Measurements from ENCODE around the gene CYP4F22. TPM values are rescaled to one million over a fixed set of nuclear protein-coding genes. Genes with fewer than 3 reads are reported as not detected.
"Not testable (repeated sequence)": the region's sequence is repeated elsewhere in the genome, so short reads cannot be mapped to it uniquely, and the experiment has no call there.

The CYP4F22 gene
- total RNA-seq, 6 experiments from 2014 or later: not detected

DNA sequence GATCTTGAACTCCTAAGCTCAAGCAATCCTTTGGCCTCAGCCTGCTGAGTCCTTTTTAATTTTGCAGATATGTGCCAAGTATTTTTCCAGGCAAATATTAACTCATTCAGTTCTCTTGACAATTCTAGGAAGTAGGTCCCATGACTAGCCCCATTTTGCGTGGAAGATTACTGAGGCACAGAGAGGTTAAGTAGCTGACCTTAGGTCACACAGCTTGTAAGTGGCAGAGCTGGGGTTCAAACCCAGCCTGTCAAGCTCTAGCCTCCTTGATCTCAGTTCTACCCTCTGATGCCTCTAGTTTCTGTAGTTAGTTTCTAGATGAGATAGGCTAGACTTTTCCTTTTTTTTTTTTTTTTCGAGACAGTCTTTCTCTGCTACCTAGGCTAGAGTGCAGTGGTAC, 18.1 kb downstream of the CYP4F22 start:
- H3K4me1 Mint-ChIP-seq (ENCODE audit: low read depth): no peaks in the 10 kb centered on the region
- H3K4me3 Mint-ChIP-seq: no peak overlapping the region
- no peak overlapping the region for H3K27ac Mint-ChIP-seq
- peaks cover 14% of the 10 kb centered on the region for H3K27me3 Mint-ChIP-seq (ENCODE audit: insufficient read depth)
- peaks cover 5% of the 10 kb centered on the region; the same call in 1 of the 2 replicates for H3K9me3 Mint-ChIP-seq
- TF ChIP-seq, protein P1, sequence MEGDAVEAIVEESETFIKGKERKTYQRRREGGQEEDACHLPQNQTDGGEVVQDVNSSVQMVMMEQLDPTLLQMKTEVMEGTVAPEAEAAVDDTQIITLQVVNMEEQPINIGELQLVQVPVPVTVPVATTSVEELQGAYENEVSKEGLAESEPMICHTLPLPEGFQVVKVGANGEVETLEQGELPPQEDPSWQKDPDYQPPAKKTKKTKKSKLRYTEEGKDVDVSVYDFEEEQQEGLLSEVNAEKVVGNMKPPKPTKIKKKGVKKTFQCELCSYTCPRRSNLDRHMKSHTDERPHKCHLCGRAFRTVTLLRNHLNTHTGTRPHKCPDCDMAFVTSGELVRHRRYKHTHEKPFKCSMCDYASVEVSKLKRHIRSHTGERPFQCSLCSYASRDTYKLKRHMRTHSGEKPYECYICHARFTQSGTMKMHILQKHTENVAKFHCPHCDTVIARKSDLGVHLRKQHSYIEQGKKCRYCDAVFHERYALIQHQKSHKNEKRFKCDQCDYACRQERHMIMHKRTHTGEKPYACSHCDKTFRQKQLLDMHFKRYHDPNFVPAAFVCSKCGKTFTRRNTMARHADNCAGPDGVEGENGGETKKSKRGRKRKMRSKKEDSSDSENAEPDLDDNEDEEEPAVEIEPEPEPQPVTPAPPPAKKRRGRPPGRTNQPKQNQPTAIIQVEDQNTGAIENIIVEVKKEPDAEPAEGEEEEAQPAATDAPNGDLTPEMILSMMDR (IDR thresholded peaks at IDR 0.05): no peak
- no peak for DNase-seq
- H3K36me3 Mint-ChIP-seq (ENCODE audit: low read depth): no peaks in the 10 kb centered on the region

DNA sequence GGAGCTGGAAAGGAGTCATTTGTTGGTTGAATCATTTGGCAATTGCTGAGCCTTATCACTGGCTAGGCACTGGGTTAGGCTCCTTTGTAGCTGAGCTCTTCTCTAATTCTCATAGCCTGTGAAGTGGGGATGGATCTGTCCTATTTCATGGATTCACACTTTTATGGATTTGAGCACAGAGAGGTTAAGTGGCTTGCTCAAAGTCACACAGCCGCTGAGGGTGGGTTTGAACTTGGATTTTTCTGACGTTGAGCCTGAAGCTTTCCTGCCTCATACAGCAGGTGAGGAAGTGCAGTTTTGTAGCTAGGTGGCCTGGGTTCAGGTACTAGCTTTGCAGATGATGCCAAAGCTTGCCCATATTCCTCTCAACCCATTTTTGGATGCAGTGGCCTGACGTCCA, 19.4 kb downstream of the CYP4F22 start:
- H3K27me3 Mint-ChIP-seq (ENCODE audit: insufficient read depth): peaks cover 16% of the 10 kb centered on the region

DNA sequence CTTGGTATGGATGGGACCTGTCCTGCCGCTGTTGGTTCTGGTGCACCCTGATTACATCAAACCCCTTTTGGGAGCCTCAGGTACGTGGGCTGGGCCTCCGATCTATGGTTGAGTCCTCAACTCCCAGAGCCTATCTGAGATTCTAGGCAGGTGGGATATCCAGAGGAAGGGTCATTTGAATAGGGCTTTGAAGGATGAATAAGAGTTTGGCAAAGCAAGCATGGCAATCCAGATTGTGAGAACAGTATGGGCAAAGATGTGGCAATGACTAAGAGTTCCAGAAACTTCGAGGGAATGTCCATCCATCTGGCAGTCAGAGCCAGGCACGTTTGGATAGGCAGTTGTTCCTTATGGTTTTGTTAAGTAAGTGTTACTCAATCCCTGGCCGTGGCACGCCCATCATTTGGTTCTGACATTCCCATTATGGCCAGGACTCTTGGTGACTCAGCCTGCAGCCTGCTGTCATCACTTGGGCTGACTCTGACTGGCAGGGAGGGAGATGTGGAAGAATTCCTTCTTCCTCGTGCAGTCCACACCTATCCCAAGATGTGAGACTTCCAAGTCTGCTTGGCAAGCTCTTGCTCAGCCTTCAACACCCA, 21.5 kb downstream of the CYP4F22 start:
- H3K36me3 Mint-ChIP-seq (ENCODE audit: low read depth): no peaks in the 10 kb centered on the region
- peaks cover 9% of the 10 kb centered on the region for H3K27me3 Mint-ChIP-seq (ENCODE audit: insufficient read depth)
- TF ChIP-seq, protein P1 (IDR thresholded peaks at IDR 0.05): no peak
- peak; percentile 6 for DNase-seq
- no peak overlapping the region for H3K27ac Mint-ChIP-seq
- no peak overlapping the region for H3K4me3 Mint-ChIP-seq
- H3K4me1 Mint-ChIP-seq (ENCODE audit: low read depth): no peaks in the 10 kb centered on the region
- H3K9me3 Mint-ChIP-seq: peaks cover 5% of the 10 kb centered on the region; the same call in 1 of the 2 replicates

More for the DNA sequence above, 19.4 kb downstream of the CYP4F22 start:
- Mint-ChIP-seq H3K9me3 (peaks cover 5% of the 10 kb centered on the region; the same call in 1 of the 2 replicates), H3K4me1 (ENCODE audit: low read depth) (no peaks in the 10 kb centered on the region), H3K27ac (no peak overlapping the region), H3K4me3 (no peak overlapping the region), H3K36me3 (ENCODE audit: low read depth) (no peaks in the 10 kb centered on the region)
- TF ChIP-seq, protein P1 (IDR thresholded peaks at IDR 0.05): no peak
- DNase-seq: no peak

DNA sequence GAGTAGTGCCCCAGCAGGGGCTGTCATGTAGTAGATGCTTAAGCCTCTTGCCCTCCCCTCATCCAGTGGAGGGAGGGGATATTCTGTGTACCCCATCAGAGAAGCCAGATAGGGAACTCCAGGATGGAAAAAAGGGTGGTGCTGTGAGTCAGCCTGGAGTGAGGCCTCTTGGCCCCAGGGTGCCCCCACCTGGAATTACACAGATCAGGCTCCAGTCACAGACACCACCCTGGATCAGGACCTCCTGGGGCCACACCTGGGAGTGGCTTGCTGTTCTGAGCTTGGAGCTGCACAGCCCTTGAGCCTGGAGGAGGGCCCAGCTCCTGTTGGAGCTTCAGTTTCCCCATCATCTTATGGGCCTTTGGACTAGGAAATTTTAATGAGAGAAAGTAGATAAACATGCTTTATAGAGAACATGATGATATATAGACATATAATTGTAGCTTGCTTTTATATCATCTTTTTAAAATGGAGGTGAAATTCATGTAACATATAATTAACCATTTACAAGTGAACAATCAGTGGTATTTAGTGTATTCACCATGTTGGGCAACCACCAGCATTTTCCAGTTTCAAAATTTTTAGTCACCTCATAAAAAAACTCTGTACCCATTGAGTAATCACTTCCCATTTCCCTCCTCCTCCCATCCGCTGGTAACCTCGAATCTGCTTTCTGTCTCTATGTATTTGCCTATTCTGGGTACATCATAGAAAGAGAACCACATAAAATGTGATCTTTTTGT, 24.6 kb downstream of the CYP4F22 start:
- Mint-ChIP-seq H3K9me3 (peaks cover 9% of the 10 kb centered on the region; the same call in 1 of the 2 replicates), H3K4me1 (ENCODE audit: low read depth) (no peaks in the 10 kb centered on the region), H3K27ac (no peak overlapping the region), H3K36me3 (ENCODE audit: low read depth) (no peaks in the 10 kb centered on the region), H3K4me3 (no peak overlapping the region), H3K27me3 (ENCODE audit: insufficient read depth) (peaks cover 3% of the 10 kb centered on the region)
- TF ChIP-seq, protein P1 (IDR thresholded peaks at IDR 0.05): no peak
- no peak for DNase-seq

DNA sequence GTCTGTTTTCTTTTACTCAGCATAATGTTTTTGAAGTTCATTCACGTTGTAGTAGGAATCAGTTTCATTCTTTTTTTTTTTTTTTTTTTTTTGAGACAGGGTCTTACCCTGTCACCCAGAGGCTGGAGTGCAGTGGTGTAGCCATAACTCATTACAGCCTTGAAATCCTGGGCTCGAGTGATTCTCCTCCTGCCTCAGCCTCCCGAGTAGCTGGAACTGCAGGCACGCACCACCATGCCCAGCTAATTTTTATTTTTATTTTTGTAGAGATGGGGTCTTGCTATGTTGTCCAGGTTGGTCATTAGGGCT, 25.2 kb downstream of the CYP4F22 start:
- H3K27ac Mint-ChIP-seq; H3K4me1 Mint-ChIP-seq (ENCODE audit: low read depth); DNase-seq; H3K4me3 Mint-ChIP-seq; H3K36me3 Mint-ChIP-seq (ENCODE audit: low read depth); H3K27me3 Mint-ChIP-seq (ENCODE audit: insufficient read depth): not testable (repeated sequence)
- peaks cover 12% of the 10 kb centered on the region; the same call in 1 of the 2 replicates for H3K9me3 Mint-ChIP-seq
